Activated CD8-positive, alpha-beta memory T cell treated with anti-CD3 and anti-CD28 coated beads, Interleukin-2, amount 10 ng/mL, durations not matched to agents 7 days and 5 days (primary cell): ENCODE results near the gene MGP. TPM values are rescaled to one million over a fixed set of nuclear protein-coding genes. Genes with fewer than 3 reads are reported as not detected.
A peak's percentile ranks its signal among the peaks of the same experiment; 100 is the strongest.

Experiments
- ATAC-seq: fragments of 150-1000 bp; cut with Tn5 transposase; one replicate; pipeline ENCODE4 v1.10.0; 2021; ENCODE audit warnings: moderate library complexity
- CTCF ChIA-PET: fragments of 350-600 bp; sonication (Branson Sonifier 250); formaldehyde crosslinking; loops from one replicate; lab custom pipeline; 2021; ENCODE audit warnings: antibody characterized with exemption; lab: Charles Lee
- DNase-seq: peaks from one replicate; pipeline ENCODE4 v3.0.0-alpha.2; 2020
- H3K27ac Mint-ChIP-seq: one replicate; pipeline ENCODE4 v1.8.0; 2021; ENCODE audit warnings: mild to moderate bottlenecking, mixed read lengths
- H3K27me3 Mint-ChIP-seq: one replicate; pipeline ENCODE4 v1.8.0; 2021; ENCODE audit warnings: mixed read lengths
- H3K36me3 Mint-ChIP-seq: one replicate; pipeline ENCODE4 v1.8.0; 2021; ENCODE audit warnings: mild to moderate bottlenecking, mixed read lengths
- H3K4me1 Mint-ChIP-seq: one replicate; pipeline ENCODE4 v1.8.0; 2021; ENCODE audit warnings: mixed read lengths
- H3K4me3 Mint-ChIP-seq: one replicate; pipeline ENCODE4 v1.8.0; 2021; ENCODE audit warnings: mild to moderate bottlenecking, moderate library complexity, mixed read lengths
- H3K9me3 Mint-ChIP-seq: one replicate; pipeline ENCODE4 v1.8.0; 2022; ENCODE audit warnings: low read depth, mixed read lengths
- total RNA-seq, 2 experiments: library from RNA; stranded (reverse); gene quantifications; one replicate each; pipeline ENCODE4 v1.2.3, GENCODE V29; 2021

Gene MGP
- total RNA-seq, 2 experiments from 2014 or later, result not detected

DNA sequence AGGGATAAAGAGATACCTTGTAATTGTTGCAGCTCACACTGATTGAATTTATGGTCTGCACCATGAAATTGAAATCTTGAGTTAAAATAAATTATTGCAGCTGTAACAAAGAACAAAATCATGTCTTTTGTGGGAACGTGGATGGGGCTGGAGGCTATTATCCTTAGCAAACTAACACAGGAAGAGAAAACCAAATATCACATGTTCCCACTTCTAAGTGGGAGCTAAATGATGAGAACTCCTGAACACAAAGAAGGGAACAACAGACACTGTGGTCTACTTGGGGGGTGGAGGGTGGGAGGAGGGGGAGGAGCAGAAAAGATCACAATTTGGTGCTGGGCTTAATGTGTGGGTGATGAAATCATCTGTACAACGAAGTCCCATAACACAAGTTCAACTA lies 30.1 kb upstream of the MGP start:
- no peak for ATAC-seq
- no peaks in the 10 kb centered on the region for H3K27me3 Mint-ChIP-seq
- no peaks in the 10 kb centered on the region for H3K9me3 Mint-ChIP-seq
- CTCF ChIA-PET, result no interaction called here
- H3K4me3 Mint-ChIP-seq, result no peak overlapping the region
- H3K36me3 Mint-ChIP-seq, result peaks cover 84% of the 10 kb centered on the region
- H3K4me1 Mint-ChIP-seq, result peaks cover 22% of the 10 kb centered on the region
- no peak overlapping the region for H3K27ac Mint-ChIP-seq
- no peak for DNase-seq

DNA sequence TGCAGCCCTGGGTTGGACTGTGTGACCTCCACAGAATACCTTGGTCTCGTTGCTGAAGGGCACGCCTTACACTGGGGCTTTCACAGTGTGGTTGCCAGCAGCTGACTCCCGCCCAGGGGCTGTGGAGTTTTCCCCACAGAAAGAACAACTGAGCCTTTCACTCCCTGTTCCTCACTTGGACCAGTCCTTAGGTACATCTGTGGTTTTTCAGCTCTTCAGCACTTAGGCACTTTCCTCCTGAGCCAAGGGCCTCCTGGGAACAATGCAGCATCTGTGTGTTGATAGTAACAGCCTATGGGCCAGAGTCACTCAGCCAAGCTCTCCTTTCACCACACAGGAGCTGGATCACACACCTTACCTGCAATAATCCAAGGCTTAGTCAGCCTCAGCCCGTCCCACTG lies 27.7 kb upstream of the MGP start:
- Mint-ChIP-seq H3K36me3 (peaks cover 78% of the 10 kb centered on the region), H3K4me1 (peaks cover 23% of the 10 kb centered on the region), H3K9me3 (peaks cover 2% of the 10 kb centered on the region), H3K27ac (no peak overlapping the region), H3K27me3 (no peaks in the 10 kb centered on the region), H3K4me3 (no peak overlapping the region)
- ATAC-seq (no peak), DNase-seq (no peak)
- CTCF ChIA-PET, result interaction anchor here (1.3 kb wide), 1 partner anchor 24 kb away, joined by 3 read pairs; no protein-coding TSS in a partner anchor

DNA sequence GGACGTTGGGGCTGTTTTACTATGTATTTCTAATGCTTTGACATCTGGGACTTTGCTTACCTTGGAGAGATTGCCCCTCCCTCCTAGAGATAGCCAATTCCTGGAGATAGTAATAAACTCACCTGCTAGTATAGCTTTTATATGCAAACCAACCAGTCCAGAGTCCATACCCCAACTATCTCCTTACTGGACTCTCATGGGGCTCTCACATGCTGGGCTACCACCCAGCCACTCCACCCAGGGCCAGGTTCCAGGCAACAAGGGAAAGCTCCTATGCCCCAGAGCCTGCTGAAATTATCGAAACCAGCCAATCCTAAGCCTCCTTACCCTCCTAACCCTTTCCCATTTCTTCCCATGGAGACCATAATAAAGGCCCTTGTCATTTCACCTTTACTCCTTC lies 25.5 kb upstream of the MGP start:
- Mint-ChIP-seq H3K27ac (no peak overlapping the region), H3K36me3 (peaks cover 72% of the 10 kb centered on the region), H3K27me3 (no peaks in the 10 kb centered on the region), H3K9me3 (peaks cover 2% of the 10 kb centered on the region), H3K4me3 (no peak overlapping the region), H3K4me1 (peaks cover 29% of the 10 kb centered on the region)
- ATAC-seq (no peak), DNase-seq (no peak)
- CTCF ChIA-PET, result no interaction called here

DNA sequence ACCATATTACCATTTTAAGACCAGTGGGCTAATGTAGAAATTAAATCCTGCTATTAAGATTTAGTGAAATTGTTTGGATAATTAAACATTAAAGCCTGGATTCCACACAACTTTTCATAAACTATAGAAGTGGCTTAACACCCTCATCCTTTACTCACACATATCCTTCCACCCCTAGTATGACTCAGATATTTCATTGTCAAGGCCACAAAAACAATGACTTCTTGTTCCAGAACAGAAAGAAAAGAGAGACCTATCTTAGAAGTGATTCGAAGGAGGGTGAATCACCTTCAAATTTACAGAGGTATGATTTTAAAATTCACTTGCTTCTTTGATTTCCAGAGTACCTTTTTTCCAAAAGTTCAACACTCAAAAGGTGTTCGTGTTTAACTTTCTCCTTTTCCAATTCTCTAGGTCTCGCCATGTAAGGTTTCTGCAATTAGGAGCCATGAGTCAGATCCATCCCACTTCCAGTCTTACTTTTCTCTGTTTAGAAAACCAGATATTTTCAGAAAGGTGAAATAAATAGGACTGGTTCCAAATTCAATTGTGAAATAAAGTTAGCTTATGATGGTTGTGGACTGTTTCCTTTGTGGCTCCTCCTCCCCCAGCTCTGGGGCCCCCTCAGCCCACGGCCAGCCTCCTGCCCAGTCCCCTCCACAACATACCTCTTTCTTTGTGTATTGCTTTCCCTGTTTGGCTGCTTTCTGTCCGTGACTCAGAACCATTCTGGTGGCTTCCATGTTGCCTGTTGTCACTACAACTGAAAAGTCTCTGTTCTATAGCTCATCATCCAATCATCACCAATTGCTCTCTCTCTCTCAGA lies 24.6 kb upstream of the MGP start:
- H3K27me3 Mint-ChIP-seq, result no peaks in the 10 kb centered on the region
- H3K9me3 Mint-ChIP-seq, result peaks cover 2% of the 10 kb centered on the region
- H3K4me1 Mint-ChIP-seq, result peaks cover 29% of the 10 kb centered on the region
- ATAC-seq (peak; percentile 70), DNase-seq (no peak)
- no peak overlapping the region for H3K4me3 Mint-ChIP-seq
- CTCF ChIA-PET, result no interaction called here
- peak overlapping the region; percentile 68 for H3K27ac Mint-ChIP-seq
- peaks cover 65% of the 10 kb centered on the region for H3K36me3 Mint-ChIP-seq

DNA sequence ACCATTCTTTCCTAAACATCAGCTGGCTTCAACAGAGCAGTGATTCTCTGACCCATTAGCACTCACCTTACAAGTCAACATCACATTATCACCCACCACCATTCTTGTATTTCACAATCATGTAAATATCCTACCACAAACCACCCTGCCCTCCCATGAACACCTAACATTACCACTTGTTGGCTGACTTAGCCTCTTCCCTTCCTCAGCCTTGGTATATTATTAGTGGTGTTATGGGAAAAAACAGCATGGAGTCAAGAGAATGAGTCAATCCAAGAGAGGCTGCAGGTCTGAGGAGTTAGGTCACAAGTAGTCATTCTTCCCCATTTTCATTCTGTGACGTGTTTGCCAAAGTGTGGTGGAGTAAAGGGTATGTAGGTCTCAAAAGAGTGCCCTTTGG lies 22.3 kb upstream of the MGP start:
- H3K36me3 Mint-ChIP-seq, result peaks cover 42% of the 10 kb centered on the region
- CTCF ChIA-PET, result no interaction called here
- no peaks in the 10 kb centered on the region for H3K27me3 Mint-ChIP-seq
- peaks cover 29% of the 10 kb centered on the region for H3K4me1 Mint-ChIP-seq
- H3K9me3 Mint-ChIP-seq, result peaks cover 2% of the 10 kb centered on the region
- H3K27ac Mint-ChIP-seq, result no peak overlapping the region
- no peak for ATAC-seq
- no peak for DNase-seq
- H3K4me3 Mint-ChIP-seq, result no peak overlapping the region

DNA sequence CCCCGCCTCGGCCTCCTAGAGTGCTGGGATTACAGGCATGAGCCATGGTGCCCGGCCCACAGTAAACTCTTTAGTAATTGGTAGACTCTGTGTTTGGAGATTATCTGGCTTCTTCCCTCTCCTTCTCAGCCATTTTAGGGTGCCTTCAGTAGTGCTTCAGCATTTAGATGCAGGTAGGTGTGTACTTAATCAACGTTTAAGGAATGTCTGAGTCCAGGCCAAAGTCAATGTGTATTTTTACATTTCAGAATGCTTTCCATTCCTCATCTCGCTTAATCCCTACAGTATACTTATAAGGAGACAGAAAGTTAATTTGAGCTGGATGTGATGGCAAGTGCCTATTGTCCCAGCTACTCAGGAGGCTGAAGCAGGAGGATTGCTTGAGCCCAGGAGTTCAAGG lies 20.5 kb upstream of the MGP start:
- CTCF ChIA-PET, result interaction anchor here (1.1 kb wide), 1 partner anchor 9 kb away, joined by 3 read pairs; no protein-coding TSS in a partner anchor
- Mint-ChIP-seq H3K4me1 (peaks cover 26% of the 10 kb centered on the region), H3K27me3 (no peaks in the 10 kb centered on the region), H3K27ac (no peak overlapping the region), H3K36me3 (peaks cover 32% of the 10 kb centered on the region), H3K9me3 (peaks cover 2% of the 10 kb centered on the region), H3K4me3 (no peak overlapping the region)
- ATAC-seq (no peak), DNase-seq (no peak)

DNA sequence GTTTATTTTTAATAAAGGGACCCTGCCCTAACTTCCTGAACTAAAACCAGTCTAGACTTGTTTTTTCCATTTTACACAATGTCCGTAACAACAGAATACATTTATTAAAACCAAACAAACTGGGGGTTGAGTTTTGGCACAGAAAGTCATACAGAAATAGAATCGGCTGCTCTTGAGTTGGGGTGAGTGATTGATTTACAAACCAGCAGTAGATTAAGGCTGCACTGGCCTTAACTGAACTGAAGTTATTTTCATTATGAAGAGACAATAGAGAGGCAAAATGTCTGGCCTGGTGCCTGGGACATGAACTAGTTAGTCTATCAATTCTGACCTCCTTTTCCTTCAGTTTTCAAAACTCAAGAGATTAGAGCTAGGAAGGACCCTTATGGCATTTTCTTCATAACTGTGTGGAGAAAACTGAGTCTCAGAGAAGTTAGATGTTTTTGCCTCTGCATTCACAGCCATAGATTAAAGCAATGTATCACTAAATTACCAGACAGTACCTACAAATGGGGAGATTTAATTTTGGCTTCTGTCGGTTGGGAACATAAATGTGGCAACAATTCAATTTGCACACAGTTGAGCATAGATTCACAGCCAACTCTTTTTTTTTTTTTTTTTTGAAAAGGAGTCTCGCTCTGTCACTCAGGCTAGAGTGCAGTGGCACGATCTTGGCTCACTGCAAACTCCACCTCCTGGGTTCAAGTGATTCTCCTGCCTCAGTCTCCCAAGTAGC lies 19.8 kb upstream of the MGP start:
- DNase-seq (no peak), ATAC-seq (no peak)
- H3K4me1 Mint-ChIP-seq, result peaks cover 20% of the 10 kb centered on the region
- CTCF ChIA-PET, result interaction anchor here (1.1 kb wide), 1 partner anchor 9 kb away, joined by 3 read pairs; no protein-coding TSS in a partner anchor
- peaks cover 28% of the 10 kb centered on the region for H3K36me3 Mint-ChIP-seq
- no peak overlapping the region for H3K4me3 Mint-ChIP-seq
- no peaks in the 10 kb centered on the region for H3K27me3 Mint-ChIP-seq
- peaks cover 2% of the 10 kb centered on the region for H3K9me3 Mint-ChIP-seq
- no peak overlapping the region for H3K27ac Mint-ChIP-seq

DNA sequence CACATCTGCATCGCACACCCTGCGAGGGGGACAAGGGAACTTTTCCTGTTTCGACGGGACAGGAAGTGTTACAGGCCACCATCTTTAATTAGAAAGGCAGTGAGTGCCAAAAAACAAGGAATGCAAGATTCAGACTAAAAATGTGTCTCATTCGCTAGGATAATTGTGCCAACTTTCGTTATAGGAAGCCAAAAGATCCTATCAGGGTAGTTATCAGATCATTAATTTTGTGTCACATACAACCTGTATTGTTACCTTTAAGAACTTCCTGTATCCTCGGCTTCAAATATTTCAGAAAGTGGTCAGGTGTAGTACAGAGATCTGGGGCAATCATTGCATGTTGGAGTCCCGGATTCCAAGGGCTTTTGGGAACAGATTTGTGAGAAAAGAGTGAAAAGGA lies 19.2 kb upstream of the MGP start:
- H3K27me3 Mint-ChIP-seq, result no peaks in the 10 kb centered on the region
- H3K4me3 Mint-ChIP-seq, result no peak overlapping the region
- peaks cover 2% of the 10 kb centered on the region for H3K9me3 Mint-ChIP-seq
- ATAC-seq, result no peak
- H3K36me3 Mint-ChIP-seq, result peaks cover 23% of the 10 kb centered on the region
- no peak overlapping the region for H3K27ac Mint-ChIP-seq
- CTCF ChIA-PET, result no interaction called here
- peaks cover 14% of the 10 kb centered on the region for H3K4me1 Mint-ChIP-seq
- DNase-seq, result no peak

DNA sequence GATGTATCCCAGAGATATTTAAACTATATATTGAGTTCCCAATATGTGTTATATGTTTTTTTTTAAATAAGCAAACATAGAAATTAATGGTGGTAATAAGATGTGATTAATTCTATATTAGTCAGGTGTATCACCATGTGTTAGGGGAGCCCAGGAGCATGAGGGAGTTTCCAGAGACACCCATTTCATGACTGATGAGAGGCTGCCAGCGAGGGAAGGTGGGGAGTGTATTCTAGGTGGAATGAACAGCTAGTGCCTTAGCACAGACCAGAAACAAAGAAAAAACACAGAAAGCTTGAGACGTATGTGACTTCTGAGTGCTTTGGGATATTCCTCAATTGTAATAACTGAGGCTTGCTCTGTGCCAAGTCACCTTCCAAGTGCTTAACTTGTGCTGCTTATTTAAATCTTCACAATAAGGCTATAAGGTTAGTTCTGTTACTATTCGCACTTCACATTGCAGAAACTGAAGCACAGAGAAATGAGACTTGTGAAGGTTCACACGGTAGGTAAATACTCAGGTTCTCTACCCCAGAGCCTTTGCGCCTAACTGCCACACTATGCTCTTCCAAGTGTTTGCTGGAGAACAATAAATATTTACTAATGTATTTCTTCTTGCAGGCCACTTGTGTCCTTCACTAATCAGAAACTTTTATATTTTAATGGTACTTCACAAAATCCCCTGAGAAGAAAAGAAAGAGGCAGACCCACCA lies 17.9 kb upstream of the MGP start:
- no peak for ATAC-seq
- CTCF ChIA-PET, result interaction anchor here (1.2 kb wide), 1 partner anchor 92 kb away, joined by 3 read pairs; no protein-coding TSS in a partner anchor
- Mint-ChIP-seq H3K4me3 (no peak overlapping the region), H3K27me3 (no peaks in the 10 kb centered on the region), H3K36me3 (peaks cover 16% of the 10 kb centered on the region), H3K27ac (no peak overlapping the region), H3K4me1 (peaks cover 10% of the 10 kb centered on the region), H3K9me3 (peaks cover 2% of the 10 kb centered on the region)
- no peak for DNase-seq

DNA sequence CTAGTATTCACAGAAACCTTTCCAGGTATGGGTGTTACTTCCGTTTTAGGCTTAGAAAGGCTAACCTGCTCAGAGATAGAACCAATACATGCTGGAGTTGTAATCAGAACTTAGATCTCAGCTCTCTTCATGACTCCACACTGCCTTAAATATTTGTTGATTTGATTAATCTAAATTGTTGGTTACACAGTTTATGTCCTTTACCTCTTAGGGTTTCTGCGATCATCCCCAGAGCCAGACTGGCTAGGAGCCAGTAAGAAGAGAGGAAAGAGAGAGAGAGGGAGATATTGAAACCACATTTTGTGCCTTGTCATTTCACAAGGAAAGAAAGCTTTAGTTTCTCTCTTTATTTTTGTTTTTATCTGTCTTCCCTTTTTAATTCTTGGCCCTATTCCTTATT lies 16.8 kb upstream of the MGP start:
- Mint-ChIP-seq H3K27me3 (no peaks in the 10 kb centered on the region), H3K4me1 (peaks cover 2% of the 10 kb centered on the region), H3K9me3 (no peaks in the 10 kb centered on the region), H3K27ac (no peak overlapping the region), H3K36me3 (peaks cover 6% of the 10 kb centered on the region), H3K4me3 (no peak overlapping the region)
- CTCF ChIA-PET, result interaction anchor here (1.2 kb wide), 1 partner anchor 93 kb away, joined by 3 read pairs; no protein-coding TSS in a partner anchor
- no peak for DNase-seq
- no peak for ATAC-seq

DNA sequence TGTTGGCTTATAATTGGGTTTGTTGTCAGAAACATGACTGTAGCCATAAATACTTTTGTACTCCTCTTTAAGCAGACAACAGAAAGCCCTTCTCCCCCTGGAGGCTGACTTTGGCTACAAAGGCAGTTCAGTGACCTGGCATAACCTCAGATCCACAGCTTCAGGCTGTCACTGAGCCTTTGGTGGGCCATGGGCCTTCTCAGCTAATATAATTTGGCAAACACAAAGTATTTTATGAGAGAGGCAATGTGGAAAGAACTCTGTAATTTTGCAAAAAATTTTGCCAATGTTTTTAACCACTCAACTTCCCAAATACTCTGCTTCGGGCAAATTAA lies 15.5 kb upstream of the MGP start:
- ATAC-seq, result no peak
- DNase-seq, result no peak
- no peak overlapping the region for H3K4me3 Mint-ChIP-seq
- H3K36me3 Mint-ChIP-seq, result peaks cover 2% of the 10 kb centered on the region
- no peaks in the 10 kb centered on the region for H3K27me3 Mint-ChIP-seq
- no peaks in the 10 kb centered on the region for H3K9me3 Mint-ChIP-seq
- peaks cover 2% of the 10 kb centered on the region for H3K4me1 Mint-ChIP-seq
- no peak overlapping the region for H3K27ac Mint-ChIP-seq
- CTCF ChIA-PET, result no interaction called here

DNA sequence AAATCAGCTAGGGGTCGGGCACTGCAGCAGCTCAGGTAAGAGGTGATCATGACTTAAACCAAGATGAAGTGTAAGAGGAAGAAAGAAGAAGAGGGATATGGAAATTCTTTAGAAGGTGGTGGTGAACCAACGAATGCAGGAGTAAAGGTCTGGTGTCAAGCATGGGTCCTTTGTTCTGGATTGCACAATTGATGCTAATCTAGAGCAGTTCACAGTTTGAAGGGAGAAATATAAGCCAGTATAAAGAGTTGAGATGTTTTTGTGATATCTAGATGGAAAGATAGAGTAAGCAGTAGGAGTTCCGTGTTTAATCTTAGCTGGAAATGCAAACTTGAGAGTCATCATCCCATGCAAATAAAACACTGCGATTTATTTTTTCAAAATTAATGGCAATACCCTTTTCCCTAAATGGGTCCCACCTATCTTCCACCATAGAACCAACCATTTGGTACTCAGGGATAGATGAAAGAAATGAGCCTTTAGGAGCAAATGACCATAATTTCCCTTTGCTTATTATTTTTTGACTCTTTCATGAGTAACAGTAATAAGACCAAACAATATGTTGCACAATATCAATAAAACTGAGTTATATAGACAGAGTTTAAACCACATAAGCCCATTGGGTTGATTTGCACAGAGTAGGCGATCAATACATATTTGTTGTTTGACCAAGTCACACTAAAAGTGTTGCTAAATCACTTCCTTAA lies 15.0 kb upstream of the MGP start:
- CTCF ChIA-PET, result no interaction called here
- H3K27me3 Mint-ChIP-seq, result peaks cover 2% of the 10 kb centered on the region

More for the DNA sequence above, 15.0 kb upstream of the MGP start:
- Mint-ChIP-seq H3K36me3 (no peaks in the 10 kb centered on the region), H3K4me3 (no peak overlapping the region), H3K4me1 (peaks cover 2% of the 10 kb centered on the region), H3K27ac (no peak overlapping the region), H3K9me3 (no peaks in the 10 kb centered on the region)
- DNase-seq (no peak), ATAC-seq (no peak)
